Activated naive CD4-positive, alpha-beta T cell (primary cell): Measurements from ENCODE around the gene PKHD1.

Experiments used
- DNase-seq, 4 experiments: peaks; one replicate each; lab custom pipeline; 2025; lab: John Stamatoyannopoulos, UW

PKHD1 gene

GRCh38 chr6:51619042-51619799 lies 468.2 kb downstream of the PKHD1 start:
- DNase-seq = no peak

- DNase-seq = no peak
Observed at GRCh38 chr6:51618563-51618962, 468.9 kb downstream of the PKHD1 start.

GRCh38 chr6:51617751-51618150 lies 469.7 kb downstream of the PKHD1 start:
- no peak for DNase-seq

GRCh38 chr6:51616243-51616642 lies 471.2 kb downstream of the PKHD1 start:
- DNase-seq = no peak

- no peak for DNase-seq
Observed at GRCh38 chr6:51614725-51615124, 472.7 kb downstream of the PKHD1 start.

- DNase-seq = no peak
Observed at GRCh38 chr6:51613558-51613957, 473.9 kb downstream of the PKHD1 start.

GRCh38 chr6:51608932-51609331 lies 478.5 kb downstream of the PKHD1 start:
- no peak for DNase-seq

GRCh38 chr6:51608383-51608782 lies 479.0 kb downstream of the PKHD1 start:
- DNase-seq = no peak

- no peak for DNase-seq
Observed at GRCh38 chr6:51600514-51600913, 486.9 kb downstream of the PKHD1 start.

GRCh38 chr6:51598171-51598570 lies 489.2 kb downstream of the PKHD1 start:
- no peak for DNase-seq

GRCh38 chr6:51594981-51595380 lies 492.4 kb downstream of the PKHD1 start:
- DNase-seq = no peak

- no peak for DNase-seq
Observed at GRCh38 chr6:51585264-51585663, 502.1 kb downstream of the PKHD1 start.

GRCh38 chr6:51584163-51584562 lies 503.2 kb downstream of the PKHD1 start:
- no peak for DNase-seq

GRCh38 chr6:51578994-51579393 lies 508.4 kb downstream of the PKHD1 start:
- DNase-seq = no peak

GRCh38 chr6:51578362-51578761 lies 509.1 kb downstream of the PKHD1 start:
- no peak for DNase-seq

GRCh38 chr6:51574040-51574439 lies 513.4 kb downstream of the PKHD1 start:
- no peak for DNase-seq

- DNase-seq = no peak
Observed at GRCh38 chr6:51571168-51571567, 516.2 kb downstream of the PKHD1 start.

GRCh38 chr6:51570168-51570921 lies 517.1 kb downstream of the PKHD1 start:
- no peak for DNase-seq

GRCh38 chr6:51569594-51569993 lies 517.8 kb downstream of the PKHD1 start:
- DNase-seq = no peak

- DNase-seq = no peak
Observed at GRCh38 chr6:51568771-51569170, 518.6 kb downstream of the PKHD1 start.

- no peak for DNase-seq
Observed at GRCh38 chr6:51565472-51565871, 521.9 kb downstream of the PKHD1 start.
